HUES64 (cell line): Measurements from ENCODE around the gene SESN3.

ENCODE experiments used
- H3K27ac ChIP-seq: 2 replicates; pipeline ENCODE4 v1.7.0; 2013; ENCODE audit warnings: low read depth, low read length, inconsistent platforms
- H3K27me3 ChIP-seq: 2 replicates; pipeline ENCODE4 v1.6.1; 2013; ENCODE audit warnings: mild to moderate bottlenecking, low read length; ENCODE audit not compliant: insufficient read depth
- H3K36me3 ChIP-seq: 2 replicates; pipeline ENCODE4 v1.6.1; 2013; ENCODE audit warnings: mild to moderate bottlenecking, low read length; ENCODE audit not compliant: insufficient read depth
- H3K4me1 ChIP-seq: 2 replicates; pipeline ENCODE4 v1.6.1; 2013; ENCODE audit warnings: mild to moderate bottlenecking, low read length, moderate library complexity; ENCODE audit not compliant: insufficient read depth
- H3K4me3 ChIP-seq: 2 replicates; pipeline ENCODE4 v1.5.1; 2013; ENCODE audit warnings: mild to moderate bottlenecking, low read length, moderate library complexity
- H3K9ac ChIP-seq: 2 replicates; pipeline ENCODE4 v1.6.1; 2013; ENCODE audit warnings: mild to moderate bottlenecking, low read depth, low read length
- H3K9me3 ChIP-seq: 2 replicates; pipeline ENCODE4 v1.6.1; 2013; ENCODE audit warnings: low read depth, low read length; ENCODE audit not compliant: insufficient read depth
- WGBS: fragments of 150-250, 120-280 bp; methylation state at CpG from one replicate; pipeline ENCODE4 v1.1.7; 2013; ENCODE audit warnings: missing lambda C conversion rate; 5-methylcytosine and 5-hydroxymethylcytosine counted together

The SESN3 gene

DNA sequence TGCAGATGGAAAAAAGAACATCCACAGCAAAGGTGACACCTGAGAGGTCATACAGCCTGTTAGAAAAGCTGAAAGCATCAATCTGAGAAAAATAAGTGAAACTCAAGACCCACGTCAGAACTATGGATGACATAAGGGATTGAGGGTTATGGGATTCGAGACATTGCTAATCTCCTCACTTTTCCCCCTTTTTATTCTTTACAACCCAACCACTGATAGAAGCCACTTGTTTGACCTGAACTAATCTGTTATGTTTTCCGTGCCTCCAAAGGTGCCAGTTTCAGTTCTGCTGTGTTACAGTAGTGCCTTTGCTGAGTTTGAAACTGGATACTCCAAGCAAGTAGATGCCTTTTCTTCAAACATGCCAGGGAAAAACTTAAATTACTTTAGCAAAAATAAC, 16.9 kb upstream of the SESN3 start:
- Histone ChIP-seq H3K36me3 (no peaks in the 10 kb centered on the region), H3K4me3 (no peak overlapping the region)
- WGBS: 91% methylated on average over 3 of the region's 3 CpGs

DNA sequence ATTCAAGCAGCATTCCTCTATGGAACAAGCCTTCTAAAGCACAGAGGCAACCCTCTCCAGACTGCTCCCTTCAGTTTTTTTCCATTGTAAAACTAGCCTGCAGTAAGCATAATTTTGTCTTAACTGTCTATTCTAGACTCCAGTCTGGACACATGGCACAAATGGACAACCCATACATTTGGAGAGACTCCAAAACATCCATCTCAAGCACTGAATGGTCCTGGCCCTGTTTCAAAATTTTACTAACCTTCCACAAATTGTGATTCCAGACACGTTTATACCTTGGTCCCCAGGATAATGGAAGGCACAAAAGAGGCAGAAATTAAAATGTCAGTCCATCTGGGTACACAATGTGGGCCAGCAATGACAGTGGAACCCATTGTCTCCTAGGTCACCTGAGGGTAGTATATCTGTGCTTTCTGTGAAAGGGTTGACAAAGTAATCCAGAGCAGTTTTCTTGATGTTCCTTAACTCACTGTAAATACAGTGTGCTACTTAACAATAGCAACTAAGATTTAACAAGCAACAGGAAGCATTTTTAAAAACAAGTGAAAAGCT, 16.2 kb upstream of the SESN3 start:
- no peak overlapping the region for H3K9ac ChIP-seq
- no peaks in the 10 kb centered on the region for H3K36me3 ChIP-seq
- no peaks in the 10 kb centered on the region for H3K27me3 ChIP-seq
- peaks cover 51% of the 10 kb centered on the region for H3K4me1 ChIP-seq
- no peak overlapping the region for H3K27ac ChIP-seq
- no peaks in the 10 kb centered on the region for H3K9me3 ChIP-seq
- H3K4me3 ChIP-seq: no peak overlapping the region
- 89% methylated on average over 1 of the region's 1 CpG for WGBS

More for the DNA sequence above, 16.9 kb upstream of the SESN3 start:
- Histone ChIP-seq H3K9me3 (no peaks in the 10 kb centered on the region), H3K27me3 (no peaks in the 10 kb centered on the region), H3K4me1 (peaks cover 51% of the 10 kb centered on the region), H3K9ac (no peak overlapping the region), H3K27ac (no peak overlapping the region)

DNA sequence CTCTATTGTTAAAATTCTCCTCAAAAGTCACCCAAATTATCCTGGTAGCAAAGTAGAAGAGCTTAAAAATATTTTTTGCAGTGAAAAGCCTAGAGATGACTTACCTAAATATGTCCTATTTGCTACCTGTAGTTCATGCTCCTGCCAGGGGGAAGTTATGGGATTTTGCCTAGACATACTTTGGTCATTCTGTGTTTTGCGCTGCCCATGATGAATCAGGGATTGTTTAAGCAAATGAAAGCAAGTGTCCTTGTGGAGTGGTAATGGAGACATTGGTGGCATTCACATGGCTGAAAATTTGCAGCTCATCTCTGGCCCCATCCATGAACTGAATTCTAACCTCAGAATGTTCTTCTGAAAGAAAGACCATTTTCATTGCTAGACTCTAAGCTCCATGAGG, 14.6 kb upstream of the SESN3 start:
- Histone ChIP-seq H3K9me3 (no peaks in the 10 kb centered on the region), H3K4me1 (peaks cover 49% of the 10 kb centered on the region), H3K27me3 (no peaks in the 10 kb centered on the region), H3K27ac (peak overlapping the region; percentile 12; the same call in 1 of the 2 replicates), H3K9ac (no peak overlapping the region), H3K36me3 (no peaks in the 10 kb centered on the region), H3K4me3 (no peak overlapping the region)
- whole genome bisulfite sequencing: 96% methylated on average over 1 of the region's 1 CpG

DNA sequence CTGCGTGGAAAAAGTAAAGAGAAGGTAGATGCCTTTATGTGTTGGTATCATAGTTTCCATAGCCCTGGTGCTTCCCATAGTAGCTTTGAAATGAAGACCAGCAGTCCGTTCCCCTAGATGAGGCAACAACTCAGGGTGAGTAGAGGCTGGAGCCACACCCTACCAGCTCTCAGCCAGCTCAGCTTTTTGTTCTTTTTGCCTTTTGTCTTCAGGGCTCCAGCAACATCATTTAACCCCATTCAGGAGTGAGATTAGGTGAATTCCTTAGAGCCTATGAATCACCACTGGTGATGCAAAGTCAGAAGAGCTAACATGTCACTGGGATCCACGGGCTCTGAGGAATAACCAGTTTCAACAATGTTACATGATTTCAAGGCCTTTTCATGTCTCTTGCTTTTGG, 14.0 kb upstream of the SESN3 start:
- 41% methylated on average over 2 of the region's 3 CpGs for WGBS

DNA sequence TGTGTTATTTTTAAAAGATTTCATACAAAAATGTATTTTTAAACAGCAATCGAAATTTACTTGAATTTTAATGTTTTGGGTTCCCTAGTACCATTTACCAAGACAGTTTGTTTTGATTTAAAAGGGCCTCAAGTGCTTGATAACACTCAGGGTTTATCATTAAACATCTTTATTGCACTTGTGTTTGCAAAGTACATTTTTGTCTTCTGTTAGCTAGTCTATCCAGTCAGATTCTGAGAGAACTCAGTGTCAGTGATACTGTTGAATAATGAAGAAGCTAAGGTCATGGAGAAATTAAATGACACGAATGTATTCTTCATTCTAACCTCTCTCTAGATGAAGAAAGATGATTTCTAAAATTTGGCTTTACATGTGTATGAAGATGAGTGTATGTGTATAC, 12.7 kb upstream of the SESN3 start:
- WGBS: 100% methylated on average over 1 of the region's 2 CpGs
- Histone ChIP-seq H3K9me3 (no peaks in the 10 kb centered on the region), H3K4me3 (no peak overlapping the region), H3K27ac (no peak overlapping the region), H3K4me1 (peaks cover 42% of the 10 kb centered on the region), H3K9ac (no peak overlapping the region), H3K36me3 (no peaks in the 10 kb centered on the region), H3K27me3 (no peaks in the 10 kb centered on the region)

More for the DNA sequence above, 14.0 kb upstream of the SESN3 start:
- Histone ChIP-seq H3K27ac (peak overlapping the region; percentile 47), H3K9ac (no peak overlapping the region), H3K27me3 (no peaks in the 10 kb centered on the region), H3K4me3 (no peak overlapping the region), H3K9me3 (no peaks in the 10 kb centered on the region), H3K4me1 (peaks cover 49% of the 10 kb centered on the region), H3K36me3 (no peaks in the 10 kb centered on the region)

DNA sequence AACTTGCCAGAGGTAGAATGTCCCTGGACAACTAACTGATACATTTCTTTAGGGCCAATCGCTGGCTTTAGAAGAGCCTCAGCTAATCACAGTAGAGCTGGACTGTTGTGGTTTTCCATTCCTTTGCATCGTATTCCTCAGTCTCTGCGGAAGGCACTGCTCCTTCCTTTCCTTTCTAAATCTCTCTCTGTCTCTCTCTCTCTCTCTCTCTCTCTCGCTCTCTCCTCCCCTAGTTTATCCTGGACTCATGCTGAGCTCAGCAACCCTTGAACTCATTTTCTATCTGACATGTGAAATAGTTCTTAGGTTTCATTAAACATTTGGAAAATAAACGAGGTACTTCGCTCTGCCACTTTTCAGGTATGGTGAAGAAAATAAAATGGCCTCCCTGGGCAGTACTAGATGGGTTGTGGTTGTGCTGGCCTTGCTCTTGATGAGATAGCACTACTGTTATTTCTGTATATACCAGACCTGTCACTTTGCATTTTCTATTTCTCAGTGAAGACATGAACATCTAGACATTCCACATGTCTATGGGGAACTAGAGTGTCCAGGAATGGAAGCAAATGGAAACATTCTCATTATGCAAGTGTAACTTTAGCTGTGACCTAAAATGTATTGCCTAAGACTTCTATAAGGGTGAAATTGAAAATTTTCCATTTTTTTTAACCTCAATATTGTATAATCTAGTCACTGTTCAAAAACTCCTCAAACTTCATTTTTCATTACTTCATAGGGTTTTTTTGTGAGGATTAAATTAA, 12.0 kb upstream of the SESN3 start:
- 76% methylated on average over 6 of the region's 6 CpGs for WGBS
- H3K9me3 ChIP-seq: no peaks in the 10 kb centered on the region
- H3K27ac ChIP-seq: no peak overlapping the region
- H3K36me3 ChIP-seq: no peaks in the 10 kb centered on the region
- no peak overlapping the region for H3K9ac ChIP-seq
- H3K4me3 ChIP-seq: no peak overlapping the region
- H3K27me3 ChIP-seq: no peaks in the 10 kb centered on the region
- peaks cover 35% of the 10 kb centered on the region for H3K4me1 ChIP-seq

GRCh38 chr11:95242091-95242844, 11.3 kb upstream of the SESN3 start:
- H3K36me3 ChIP-seq: no peaks in the 10 kb centered on the region
- H3K4me1 ChIP-seq: peaks cover 33% of the 10 kb centered on the region
- no peaks in the 10 kb centered on the region for H3K9me3 ChIP-seq
- 84% methylated on average over 7 of the region's 8 CpGs for WGBS
- no peaks in the 10 kb centered on the region for H3K27me3 ChIP-seq
- no peak overlapping the region for H3K4me3 ChIP-seq
- no peak overlapping the region for H3K27ac ChIP-seq
- H3K9ac ChIP-seq: no peak overlapping the region

DNA sequence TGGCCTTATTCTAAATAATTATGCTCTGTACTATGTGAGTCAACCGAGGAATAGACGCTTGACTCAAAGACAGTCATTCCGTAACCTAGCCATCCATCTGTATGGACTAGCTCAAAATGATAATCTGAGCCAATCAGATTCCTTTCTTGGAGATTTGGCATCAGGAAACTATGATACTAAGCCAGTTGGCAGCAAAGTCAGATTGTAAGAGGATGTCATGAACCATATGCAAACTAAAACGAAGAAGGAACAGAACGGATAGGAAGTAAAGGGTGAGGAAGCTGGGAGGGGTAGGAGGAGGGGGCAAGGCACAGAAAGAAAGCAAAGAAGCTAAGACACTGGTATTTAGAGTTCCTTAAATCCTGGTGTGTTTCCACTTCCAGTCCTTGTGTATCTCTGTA, 10.7 kb upstream of the SESN3 start:
- H3K9ac ChIP-seq: no peak overlapping the region
- peaks cover 33% of the 10 kb centered on the region for H3K4me1 ChIP-seq
- H3K36me3 ChIP-seq: no peaks in the 10 kb centered on the region
- H3K27me3 ChIP-seq: no peaks in the 10 kb centered on the region
- H3K9me3 ChIP-seq: no peaks in the 10 kb centered on the region
- no peak overlapping the region for H3K4me3 ChIP-seq
- 80% methylated on average over 5 of the region's 5 CpGs for WGBS
- no peak overlapping the region for H3K27ac ChIP-seq

- Histone ChIP-seq H3K27ac (no peak overlapping the region), H3K36me3 (no peaks in the 10 kb centered on the region), H3K27me3 (no peaks in the 10 kb centered on the region), H3K4me1 (peaks cover 39% of the 10 kb centered on the region), H3K4me3 (no peak overlapping the region), H3K9ac (no peak overlapping the region), H3K9me3 (no peaks in the 10 kb centered on the region)
- WGBS: 97% methylated on average over 5 of the region's 5 CpGs
These were observed 9.1 kb upstream of the SESN3 start for GRCh38 chr11:95239871-95240649.

GRCh38 chr11:95232666-95233065, 1.7 kb upstream of the SESN3 start:
- Histone ChIP-seq H3K9ac (peak overlapping the region; percentile 57; the same call in 1 of the 2 replicates), H3K27ac (no peak overlapping the region)

More at GRCh38 chr11:95232666-95233065, 1.7 kb upstream of the SESN3 start:
- H3K36me3 ChIP-seq: no peaks in the 10 kb centered on the region
- WGBS: 6% methylated on average over 3 of the region's 3 CpGs
- peak overlapping the region; percentile 60 for H3K4me3 ChIP-seq
- H3K4me1 ChIP-seq: peaks cover 53% of the 10 kb centered on the region
- no peaks in the 10 kb centered on the region for H3K9me3 ChIP-seq
- H3K27me3 ChIP-seq: peaks cover 12% of the 10 kb centered on the region
